ENCODE results near the gene GRK2. TPM values are rescaled to one million over a fixed set of nuclear protein-coding genes. Genes with fewer than 3 reads are reported as not detected.

GRK2 gene
- polyA plus RNA-seq, 1 donor from 2014 or later: 47.3 TPM

DNA sequence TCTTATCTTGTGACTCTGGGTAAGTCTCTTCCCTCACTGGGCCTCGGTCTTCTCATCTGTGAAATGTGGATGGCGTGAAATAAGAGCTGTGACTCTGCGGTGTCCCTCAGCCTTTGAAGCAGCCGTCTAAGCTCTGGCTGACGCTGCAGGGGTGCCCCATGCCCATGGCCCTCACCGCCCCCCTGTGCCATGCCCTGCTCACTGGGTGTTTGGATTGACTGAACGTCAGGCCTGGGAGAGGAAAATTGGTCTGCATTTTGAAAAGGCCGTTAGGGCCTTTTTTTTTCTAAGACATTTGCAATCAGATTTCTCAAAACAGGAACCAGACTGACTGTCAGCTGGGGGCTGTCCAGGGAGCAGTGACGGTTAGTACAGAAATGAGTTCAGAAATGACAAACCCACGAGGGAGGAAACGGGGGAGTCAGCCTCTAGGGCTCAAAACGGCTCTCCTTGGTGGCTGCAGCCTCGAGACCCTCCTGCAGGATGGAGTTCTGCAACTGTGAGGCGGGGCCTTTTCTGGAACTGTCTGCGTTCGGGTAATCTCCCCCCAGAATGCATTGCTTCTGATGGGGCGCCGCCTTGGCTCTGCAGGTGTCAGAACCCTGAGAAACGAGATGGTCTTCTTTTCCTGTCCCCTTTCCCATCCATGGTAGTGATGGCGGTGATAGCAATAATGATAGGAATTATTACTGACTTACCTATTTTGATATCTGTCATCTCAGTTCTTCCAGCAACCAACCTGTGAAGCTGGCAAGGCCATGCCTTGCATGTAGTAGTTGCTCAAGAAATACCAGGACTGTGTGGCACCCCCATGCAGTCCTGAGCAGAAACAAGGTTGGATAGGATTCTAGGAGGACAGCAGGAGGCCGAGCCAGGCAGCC, 2.0 kb downstream of the GRK2 start:
- no peak for TF ChIP-seq EZH2 (IDR thresholded peaks at IDR 0.05; ENCODE audit: borderline replicate concordance, insufficient read depth, low read length, poor library complexity, severe bottlenecking)
- no peak for TF ChIP-seq TAF1 (IDR thresholded peaks at IDR 0.05; ENCODE audit: low read depth)
- no peak for TF ChIP-seq RAD21 (conservative IDR thresholded peaks at IDR 0.05)
- no peak for TF ChIP-seq POLR2AphosphoS5 (IDR thresholded peaks at IDR 0.05)
- TF ChIP-seq SMC3 (conservative IDR thresholded peaks at IDR 0.05; ENCODE audit: poor library complexity): no peak
- no peak for TF ChIP-seq MXI1 (conservative IDR thresholded peaks at IDR 0.05; ENCODE audit: poor library complexity, severe bottlenecking)
- no peak for TF ChIP-seq EP300 (conservative IDR thresholded peaks at IDR 0.05; ENCODE audit: poor library complexity, severe bottlenecking)
- H3K27me3 ChIP-seq (ENCODE audit: insufficient read depth, low read depth, low read length): no peaks in the 10 kb centered on the region
- no peak overlapping the region for H2AFZ ChIP-seq (ENCODE audit: low read depth, low read length)
- peak overlapping the region; percentile 80 for H3K4me2 ChIP-seq (ENCODE audit: low read length)
- no peaks in the 10 kb centered on the region for H3K9me3 ChIP-seq (ENCODE audit: low read length)
- H4K20me1 ChIP-seq (ENCODE audit: insufficient read depth): no peaks in the 10 kb centered on the region
- peaks cover 39% of the 10 kb centered on the region for H3K79me2 ChIP-seq (replicated peaks; ENCODE audit: insufficient read depth, low read length)
- H3K4me3 ChIP-seq (ENCODE audit: low read length): peak overlapping the region; percentile 93
- H3K36me3 ChIP-seq (ENCODE audit: insufficient read depth, low read length): no peaks in the 10 kb centered on the region
- no peaks in the 10 kb centered on the region for H3F3A ChIP-seq (ENCODE audit: insufficient read depth, low read length, poor library complexity, severe bottlenecking)
- H3K9me2 ChIP-seq (ENCODE audit: insufficient read depth, low read length): no peaks in the 10 kb centered on the region
- H3K27ac ChIP-seq (ENCODE audit: low read length): no peak overlapping the region
- H3K9ac ChIP-seq (ENCODE audit: low read length): no peak overlapping the region

DNA sequence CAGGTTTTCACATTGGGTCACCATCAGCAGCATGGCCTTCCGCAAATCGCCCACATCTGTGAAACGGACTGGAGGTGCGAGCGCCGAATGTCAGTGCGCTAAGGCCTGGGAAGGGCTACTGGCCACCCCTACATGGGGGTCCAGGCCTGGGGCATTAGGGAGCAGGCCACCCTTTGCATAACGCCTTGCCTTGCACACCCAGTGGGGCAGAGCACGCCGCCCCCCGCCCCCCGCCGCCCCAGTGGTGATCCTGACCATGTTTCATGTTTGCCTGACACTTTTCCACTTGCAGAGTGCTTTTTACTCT, 2.6 kb downstream of the GRK2 start:
- Histone ChIP-seq H3K27me3 (ENCODE audit: insufficient read depth, low read depth, low read length) (no peaks in the 10 kb centered on the region), H4K20me1 (ENCODE audit: insufficient read depth) (no peaks in the 10 kb centered on the region), H3K4me3 (ENCODE audit: low read length) (peak overlapping the region; percentile 93), H3F3A (ENCODE audit: insufficient read depth, low read length, poor library complexity, severe bottlenecking) (no peaks in the 10 kb centered on the region), H3K9me3 (ENCODE audit: low read length) (no peaks in the 10 kb centered on the region), H3K79me2 (replicated peaks; ENCODE audit: insufficient read depth, low read length) (peaks cover 44% of the 10 kb centered on the region), H3K9ac (ENCODE audit: low read length) (no peak overlapping the region), H3K4me2 (ENCODE audit: low read length) (no peak overlapping the region), H3K9me2 (ENCODE audit: insufficient read depth, low read length) (no peaks in the 10 kb centered on the region), H3K27ac (ENCODE audit: low read length) (no peak overlapping the region), H2AFZ (ENCODE audit: low read depth, low read length) (no peak overlapping the region), H3K36me3 (ENCODE audit: insufficient read depth, low read length) (no peaks in the 10 kb centered on the region)
- TF ChIP-seq EP300 (conservative IDR thresholded peaks at IDR 0.05; ENCODE audit: poor library complexity, severe bottlenecking) (no peak), TAF1 (IDR thresholded peaks at IDR 0.05; ENCODE audit: low read depth) (no peak), SMC3 (conservative IDR thresholded peaks at IDR 0.05; ENCODE audit: poor library complexity) (no peak), POLR2AphosphoS5 (IDR thresholded peaks at IDR 0.05) (no peak), RAD21 (conservative IDR thresholded peaks at IDR 0.05) (no peak), MXI1 (conservative IDR thresholded peaks at IDR 0.05; ENCODE audit: poor library complexity, severe bottlenecking) (no peak), EZH2 (IDR thresholded peaks at IDR 0.05; ENCODE audit: borderline replicate concordance, insufficient read depth, low read length, poor library complexity, severe bottlenecking) (no peak)
- TF ChIP-seq, protein P1, sequence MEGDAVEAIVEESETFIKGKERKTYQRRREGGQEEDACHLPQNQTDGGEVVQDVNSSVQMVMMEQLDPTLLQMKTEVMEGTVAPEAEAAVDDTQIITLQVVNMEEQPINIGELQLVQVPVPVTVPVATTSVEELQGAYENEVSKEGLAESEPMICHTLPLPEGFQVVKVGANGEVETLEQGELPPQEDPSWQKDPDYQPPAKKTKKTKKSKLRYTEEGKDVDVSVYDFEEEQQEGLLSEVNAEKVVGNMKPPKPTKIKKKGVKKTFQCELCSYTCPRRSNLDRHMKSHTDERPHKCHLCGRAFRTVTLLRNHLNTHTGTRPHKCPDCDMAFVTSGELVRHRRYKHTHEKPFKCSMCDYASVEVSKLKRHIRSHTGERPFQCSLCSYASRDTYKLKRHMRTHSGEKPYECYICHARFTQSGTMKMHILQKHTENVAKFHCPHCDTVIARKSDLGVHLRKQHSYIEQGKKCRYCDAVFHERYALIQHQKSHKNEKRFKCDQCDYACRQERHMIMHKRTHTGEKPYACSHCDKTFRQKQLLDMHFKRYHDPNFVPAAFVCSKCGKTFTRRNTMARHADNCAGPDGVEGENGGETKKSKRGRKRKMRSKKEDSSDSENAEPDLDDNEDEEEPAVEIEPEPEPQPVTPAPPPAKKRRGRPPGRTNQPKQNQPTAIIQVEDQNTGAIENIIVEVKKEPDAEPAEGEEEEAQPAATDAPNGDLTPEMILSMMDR (IDR thresholded peaks at IDR 0.05; ENCODE audit: poor library complexity, severe bottlenecking): no peak
- TF ChIP-seq, protein P2, sequence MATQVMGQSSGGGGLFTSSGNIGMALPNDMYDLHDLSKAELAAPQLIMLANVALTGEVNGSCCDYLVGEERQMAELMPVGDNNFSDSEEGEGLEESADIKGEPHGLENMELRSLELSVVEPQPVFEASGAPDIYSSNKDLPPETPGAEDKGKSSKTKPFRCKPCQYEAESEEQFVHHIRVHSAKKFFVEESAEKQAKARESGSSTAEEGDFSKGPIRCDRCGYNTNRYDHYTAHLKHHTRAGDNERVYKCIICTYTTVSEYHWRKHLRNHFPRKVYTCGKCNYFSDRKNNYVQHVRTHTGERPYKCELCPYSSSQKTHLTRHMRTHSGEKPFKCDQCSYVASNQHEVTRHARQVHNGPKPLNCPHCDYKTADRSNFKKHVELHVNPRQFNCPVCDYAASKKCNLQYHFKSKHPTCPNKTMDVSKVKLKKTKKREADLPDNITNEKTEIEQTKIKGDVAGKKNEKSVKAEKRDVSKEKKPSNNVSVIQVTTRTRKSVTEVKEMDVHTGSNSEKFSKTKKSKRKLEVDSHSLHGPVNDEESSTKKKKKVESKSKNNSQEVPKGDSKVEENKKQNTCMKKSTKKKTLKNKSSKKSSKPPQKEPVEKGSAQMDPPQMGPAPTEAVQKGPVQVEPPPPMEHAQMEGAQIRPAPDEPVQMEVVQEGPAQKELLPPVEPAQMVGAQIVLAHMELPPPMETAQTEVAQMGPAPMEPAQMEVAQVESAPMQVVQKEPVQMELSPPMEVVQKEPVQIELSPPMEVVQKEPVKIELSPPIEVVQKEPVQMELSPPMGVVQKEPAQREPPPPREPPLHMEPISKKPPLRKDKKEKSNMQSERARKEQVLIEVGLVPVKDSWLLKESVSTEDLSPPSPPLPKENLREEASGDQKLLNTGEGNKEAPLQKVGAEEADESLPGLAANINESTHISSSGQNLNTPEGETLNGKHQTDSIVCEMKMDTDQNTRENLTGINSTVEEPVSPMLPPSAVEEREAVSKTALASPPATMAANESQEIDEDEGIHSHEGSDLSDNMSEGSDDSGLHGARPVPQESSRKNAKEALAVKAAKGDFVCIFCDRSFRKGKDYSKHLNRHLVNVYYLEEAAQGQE (IDR thresholded peaks at IDR 0.05; ENCODE audit: borderline replicate concordance): no peak

Data from neural cell (in vitro differentiated cells).